Neural cell (in vitro differentiated cells): ENCODE measurements around the gene TPMT.

ENCODE experiments used
- CTCF ChIP-seq: fragments of 450-650 bp; IDR thresholded peaks from 2 replicates; pipeline ENCODE4 v1.5.1; 2014; ENCODE audit warnings: antibody characterized with exemption, mild to moderate bottlenecking, moderate library complexity; ENCODE audit not compliant: poor library complexity, severe bottlenecking
- EP300 ChIP-seq: fragments of 450-650 bp; conservative IDR thresholded peaks from 2 replicates; pipeline ENCODE4 v1.6.1; 2014; ENCODE audit warnings: antibody characterized with exemption, mild to moderate bottlenecking, moderate library complexity; ENCODE audit not compliant: poor library complexity, severe bottlenecking
- EZH2 ChIP-seq: fragments of 200-600, 300-800 bp; shearing (Covaris generic), sonication (generic); IDR thresholded peaks from 2 replicates; pipeline ENCODE4 v1.6.1; 2014; ENCODE audit warnings: antibody characterized with exemption, low read length, borderline replicate concordance, mild to moderate bottlenecking; ENCODE audit not compliant: insufficient read depth, poor library complexity, severe bottlenecking
- MXI1 ChIP-seq: fragments of 450-650 bp; conservative IDR thresholded peaks from 2 replicates; pipeline ENCODE4 v1.6.1; 2014; ENCODE audit warnings: antibody characterized with exemption, mild to moderate bottlenecking; ENCODE audit not compliant: poor library complexity, severe bottlenecking
- POLR2AphosphoS5 ChIP-seq: IDR thresholded peaks from 2 replicates; pipeline ENCODE4 v1.6.1; 2012
- RAD21 ChIP-seq: fragments of 450-650 bp; conservative IDR thresholded peaks from 2 replicates; pipeline ENCODE4 v1.6.1; 2014; ENCODE audit warnings: antibody characterized with exemption, mild to moderate bottlenecking, moderate library complexity
- REST ChIP-seq: IDR thresholded peaks from 2 replicates; pipeline ENCODE4 v1.6.1; 2012; ENCODE audit warnings: borderline replicate concordance
- SMC3 ChIP-seq: fragments of 450-650 bp; conservative IDR thresholded peaks from 2 replicates; pipeline ENCODE4 v1.6.1; 2014; ENCODE audit warnings: antibody characterized with exemption, mild to moderate bottlenecking, moderate library complexity; ENCODE audit not compliant: poor library complexity
- TAF1 ChIP-seq: IDR thresholded peaks from 2 replicates; pipeline ENCODE4 v1.6.1; 2012; ENCODE audit warnings: low read depth

GRCh38 chr6:18189196-18189595, 34.3 kb upstream of the TPMT start:
- TF ChIP-seq CTCF (no peak), EP300 (no peak), POLR2AphosphoS5 (no peak), EZH2 (no peak), RAD21 (no peak), SMC3 (no peak), TAF1 (no peak), MXI1 (no peak), REST (no peak)
